Activated CD8-positive, alpha-beta T cell treated with anti-CD3 and anti-CD28 coated beads for 36 hours (primary cell): ENCODE data around the gene PAQR7. TPM values are rescaled to one million over a fixed set of nuclear protein-coding genes. Genes with fewer than 3 reads are reported as not detected.

ENCODE experiments used
- ATAC-seq: fragments of 200-7000 bp; cut with Tn5 transposase; one replicate; pipeline ENCODE4 v1.10.0; 2021; ENCODE audit warnings: mild to moderate bottlenecking, moderate library complexity
- CTCF ChIA-PET: fragments of 350-600 bp; sonication (Branson Sonifier 250); formaldehyde crosslinking; loops from one replicate; lab custom pipeline; 2021; ENCODE audit warnings: antibody characterized with exemption; lab: Charles Lee
- POLR2A ChIA-PET: fragments of 350-600 bp; sonication (Branson Sonifier 250); formaldehyde crosslinking; loops from one replicate; lab custom pipeline; 2021; ENCODE audit warnings: antibody characterized with exemption; lab: Charles Lee
- DNase-seq: peaks from one replicate; pipeline ENCODE4 v3.0.0-alpha.2; 2020
- H3K27ac Mint-ChIP-seq: one replicate; pipeline ENCODE4 v1.8.0; 2021; ENCODE audit warnings: mild to moderate bottlenecking, mixed read lengths
- H3K27me3 Mint-ChIP-seq: one replicate; pipeline ENCODE4 v1.8.0; 2021; ENCODE audit warnings: mixed read lengths
- H3K36me3 Mint-ChIP-seq: one replicate; pipeline ENCODE4 v1.8.0; 2021; ENCODE audit warnings: low read depth, mixed read lengths
- H3K4me1 Mint-ChIP-seq: one replicate; pipeline ENCODE4 v1.8.0; 2021; ENCODE audit warnings: low read depth, mixed read lengths
- H3K4me3 Mint-ChIP-seq: one replicate; pipeline ENCODE4 v1.8.0; 2021; ENCODE audit warnings: mild to moderate bottlenecking, moderate library complexity, mixed read lengths
- H3K9me3 Mint-ChIP-seq: one replicate; pipeline ENCODE4 v1.8.0; 2021; ENCODE audit warnings: mixed read lengths
- intact Hi-C: fragments of 100-400 bp; cut with micrococcal nuclease; formaldehyde crosslinking; loops from one replicate; pipeline ENCODE4 v1.10.0; 2022
- total RNA-seq, 2 experiments: library from RNA; stranded (reverse); gene quantifications; one replicate each; pipeline ENCODE4 v1.2.3, GENCODE V29; 2021
- TF ChIP-seq, protein P1 (sequence below): fragments of 200-600 bp; IDR thresholded peaks from one replicate; pipeline ENCODE4 v1.8.0; 2022; ENCODE audit warnings: antibody characterized with exemption, mild to moderate bottlenecking

Gene PAQR7
- total RNA-seq, 2 experiments from 2014 or later: 6.8 to 8.0 TPM

DNA sequence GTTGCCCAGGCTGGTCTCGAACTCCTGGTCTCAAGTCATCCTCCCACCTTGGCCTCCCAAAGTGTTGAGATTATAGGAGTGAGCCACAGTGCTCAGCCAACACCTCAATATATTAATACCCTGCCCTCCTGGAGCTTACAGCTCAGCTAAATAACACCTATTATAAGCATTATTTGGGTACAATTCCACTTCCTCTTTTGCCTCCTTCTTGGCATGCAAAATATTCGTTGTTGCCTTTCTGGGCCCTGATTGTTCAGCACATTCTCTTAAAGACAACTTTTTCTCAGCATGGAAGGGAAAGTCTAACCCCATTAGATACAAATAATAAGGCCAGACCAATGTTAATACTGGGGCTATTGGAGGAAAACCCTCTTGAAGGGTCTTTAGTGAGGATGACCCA lies 2.8 kb downstream of the PAQR7 start:
- no peak for ATAC-seq
- Mint-ChIP-seq H3K27me3 (peaks cover 4% of the 10 kb centered on the region), H3K4me1 (peaks cover 5% of the 10 kb centered on the region), H3K36me3 (no peaks in the 10 kb centered on the region), H3K27ac (no peak overlapping the region), H3K4me3 (no peak overlapping the region), H3K9me3 (no peaks in the 10 kb centered on the region)
- CTCF ChIA-PET: no interaction called here
- DNase-seq: no peak
- intact Hi-C loops: no loop called here
- TF ChIP-seq, protein P1, sequence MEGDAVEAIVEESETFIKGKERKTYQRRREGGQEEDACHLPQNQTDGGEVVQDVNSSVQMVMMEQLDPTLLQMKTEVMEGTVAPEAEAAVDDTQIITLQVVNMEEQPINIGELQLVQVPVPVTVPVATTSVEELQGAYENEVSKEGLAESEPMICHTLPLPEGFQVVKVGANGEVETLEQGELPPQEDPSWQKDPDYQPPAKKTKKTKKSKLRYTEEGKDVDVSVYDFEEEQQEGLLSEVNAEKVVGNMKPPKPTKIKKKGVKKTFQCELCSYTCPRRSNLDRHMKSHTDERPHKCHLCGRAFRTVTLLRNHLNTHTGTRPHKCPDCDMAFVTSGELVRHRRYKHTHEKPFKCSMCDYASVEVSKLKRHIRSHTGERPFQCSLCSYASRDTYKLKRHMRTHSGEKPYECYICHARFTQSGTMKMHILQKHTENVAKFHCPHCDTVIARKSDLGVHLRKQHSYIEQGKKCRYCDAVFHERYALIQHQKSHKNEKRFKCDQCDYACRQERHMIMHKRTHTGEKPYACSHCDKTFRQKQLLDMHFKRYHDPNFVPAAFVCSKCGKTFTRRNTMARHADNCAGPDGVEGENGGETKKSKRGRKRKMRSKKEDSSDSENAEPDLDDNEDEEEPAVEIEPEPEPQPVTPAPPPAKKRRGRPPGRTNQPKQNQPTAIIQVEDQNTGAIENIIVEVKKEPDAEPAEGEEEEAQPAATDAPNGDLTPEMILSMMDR: no peak
- POLR2A ChIA-PET: interaction anchor here (1.3 kb wide), 1 partner anchor 11 kb away, joined by 3 read pairs; no protein-coding TSS in a partner anchor

DNA sequence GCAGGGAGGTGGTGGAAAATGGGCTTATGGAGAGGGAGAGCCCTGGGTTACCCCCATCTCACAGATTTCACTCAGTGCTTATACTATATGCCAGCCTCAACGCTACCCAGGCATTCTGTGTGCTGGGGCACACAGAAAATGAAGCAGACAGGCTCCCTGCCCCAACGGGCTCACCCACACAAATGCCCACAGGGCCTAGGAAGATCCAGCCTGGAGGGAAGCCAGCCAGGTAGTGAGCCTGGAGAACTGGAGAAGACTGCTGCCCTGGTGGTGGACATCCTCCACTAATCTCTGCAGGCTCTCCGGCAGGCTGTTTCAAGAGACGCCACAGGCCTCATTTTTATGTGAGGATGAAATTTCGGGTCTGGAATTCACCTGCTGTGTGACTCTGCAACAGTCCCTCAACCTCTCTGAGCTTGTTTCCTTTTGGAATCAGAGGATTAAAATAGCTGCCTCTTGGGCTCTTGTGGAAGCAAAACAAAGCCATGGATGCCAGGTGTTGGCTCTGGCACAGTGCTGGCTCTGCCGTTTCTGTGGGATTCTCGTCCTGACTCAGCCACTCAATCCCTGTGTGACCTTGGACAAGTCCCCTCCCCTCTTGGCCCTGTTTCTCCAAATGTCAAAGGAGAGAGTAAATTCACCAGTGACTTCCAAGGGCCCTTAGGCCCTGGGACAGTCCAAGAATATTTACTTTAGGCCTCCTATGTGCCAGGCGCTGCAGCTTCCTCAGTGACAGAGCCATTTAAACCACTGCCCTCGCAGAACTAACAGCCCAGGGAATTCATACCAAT lies 3.6 kb downstream of the PAQR7 start:
- POLR2A ChIA-PET: interaction anchor here (1.3 kb wide), 1 partner anchor 10 kb away, joined by 3 read pairs; no protein-coding TSS in a partner anchor
- Mint-ChIP-seq H3K9me3 (no peaks in the 10 kb centered on the region), H3K4me1 (peaks cover 5% of the 10 kb centered on the region), H3K4me3 (no peak overlapping the region), H3K27ac (no peak overlapping the region), H3K27me3 (peaks cover 4% of the 10 kb centered on the region), H3K36me3 (no peaks in the 10 kb centered on the region)
- DNase-seq: no peak
- ATAC-seq: no peak
- CTCF ChIA-PET: no interaction called here
- TF ChIP-seq, protein P1: no peak
- intact Hi-C loops: no loop called here

- no peak for DNase-seq
- Mint-ChIP-seq H3K4me1 (peaks cover 5% of the 10 kb centered on the region), H3K4me3 (no peak overlapping the region), H3K27ac (no peak overlapping the region), H3K36me3 (no peaks in the 10 kb centered on the region), H3K27me3 (peaks cover 2% of the 10 kb centered on the region), H3K9me3 (no peaks in the 10 kb centered on the region)
- TF ChIP-seq, protein P1: no peak
- POLR2A ChIA-PET: interaction anchor here (1.3 kb wide), 1 partner anchor 9 kb away, joined by 3 read pairs; no protein-coding TSS in a partner anchor
- intact Hi-C loops: no loop called here
- ATAC-seq: no peak
- CTCF ChIA-PET: no interaction called here
Observed at GRCh38 chr1:25871086-25871703, 4.3 kb downstream of the PAQR7 start.

DNA sequence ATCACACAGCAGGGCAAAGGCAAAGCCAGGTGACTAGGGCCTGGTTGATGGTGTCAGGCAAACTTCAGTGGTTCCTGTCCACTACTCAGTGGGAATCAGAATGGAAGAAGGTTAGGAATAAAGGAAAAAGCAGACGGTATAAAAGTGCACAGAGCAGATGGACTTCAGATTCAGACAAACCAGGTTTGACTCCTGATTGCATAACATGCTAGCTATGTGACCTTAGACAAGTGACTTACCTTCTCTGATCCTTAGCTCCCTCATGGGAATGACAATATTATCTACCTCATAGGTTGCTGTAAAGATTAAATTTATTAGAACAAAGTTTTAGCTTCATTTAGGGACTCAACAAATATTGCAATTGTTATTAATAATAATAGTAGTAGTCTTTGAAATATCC lies 4.9 kb downstream of the PAQR7 start:
- DNase-seq: no peak
- H3K36me3 Mint-ChIP-seq: no peaks in the 10 kb centered on the region
- no peak overlapping the region for H3K27ac Mint-ChIP-seq
- peaks cover 2% of the 10 kb centered on the region for H3K4me1 Mint-ChIP-seq
- intact Hi-C loops: no loop called here
- TF ChIP-seq, protein P1: no peak
- no peaks in the 10 kb centered on the region for H3K9me3 Mint-ChIP-seq
- CTCF ChIA-PET: interaction anchor here (0.8 kb wide), 1 partner anchor 35 kb away, joined by 3 read pairs; no protein-coding TSS in a partner anchor
- POLR2A ChIA-PET: no interaction called here
- H3K4me3 Mint-ChIP-seq: no peak overlapping the region
- H3K27me3 Mint-ChIP-seq: no peaks in the 10 kb centered on the region
- ATAC-seq: no peak
